22Rv1 (cell line): ENCODE data around the gene PLEKHA3.

Source experiments
- CTCF ChIP-seq: fragments of 450-650 bp; IDR thresholded peaks from 2 replicates; pipeline ENCODE4 v1.5.1; 2017; ENCODE audit warnings: mild to moderate bottlenecking
- ZFX ChIP-seq: fragments of 450-650 bp; IDR thresholded peaks from 2 replicates; pipeline ENCODE4 v1.6.1; 2017; ENCODE audit warnings: antibody characterized with exemption, borderline replicate concordance

- no peak for TF ChIP-seq CTCF
- TF ChIP-seq ZFX: no peak
Observed at GRCh38 chr2:178530131-178530530, 49.9 kb downstream of the PLEKHA3 start.
